AG08396 (cell line): ENCODE results near the gene HECTD4.
"Not testable (repeated sequence)": the region's sequence is repeated elsewhere in the genome, so short reads cannot be mapped to it uniquely, and the experiment has no call there.

ENCODE experiments used
- DNase-seq: peaks from one replicate; pipeline ENCODE4 v3.0.0; 2012; ENCODE audit warnings: low spot score, mixed read lengths

HECTD4 gene

GRCh38 chr12:112160611-112161010, 221.6 kb downstream of the HECTD4 start:
- DNase-seq = no peak

GRCh38 chr12:112159146-112159541, 223.1 kb downstream of the HECTD4 start:
- DNase-seq = no peak

GRCh38 chr12:112158461-112159145, 223.6 kb downstream of the HECTD4 start:
- DNase-seq = not testable (repeated sequence)

- DNase-seq = no peak
Measured at GRCh38 chr12:112153893-112154219, 228.4 kb downstream of the HECTD4 start.

- DNase-seq = no peak
Measured at GRCh38 chr12:112153181-112153892, 228.9 kb downstream of the HECTD4 start.

- DNase-seq = no peak
Measured at GRCh38 chr12:112151766-112152541, 230.3 kb downstream of the HECTD4 start.

- no peak for DNase-seq
Measured at GRCh38 chr12:112149596-112149995, 232.6 kb downstream of the HECTD4 start.

GRCh38 chr12:112148031-112148513, 234.2 kb downstream of the HECTD4 start:
- DNase-seq = no peak

- DNase-seq = no peak
Measured at GRCh38 chr12:112146123-112146522, 236.1 kb downstream of the HECTD4 start.

- no peak for DNase-seq
Measured at GRCh38 chr12:112140728-112141127, 241.5 kb downstream of the HECTD4 start.

GRCh38 chr12:112134731-112135130, 247.5 kb downstream of the HECTD4 start:
- DNase-seq = no peak

- no peak for DNase-seq
Measured at GRCh38 chr12:112133418-112133817, 248.8 kb downstream of the HECTD4 start.

- DNase-seq = no peak
Measured at GRCh38 chr12:112131686-112132085, 250.5 kb downstream of the HECTD4 start.

GRCh38 chr12:112130441-112130998, 251.7 kb downstream of the HECTD4 start:
- no peak for DNase-seq

- no peak for DNase-seq
Measured at GRCh38 chr12:112126911-112127310, 255.3 kb downstream of the HECTD4 start.

GRCh38 chr12:112126000-112126438, 256.2 kb downstream of the HECTD4 start:
- DNase-seq = no peak

- DNase-seq = peak; percentile 99
Measured at GRCh38 chr12:112125250-112125999, 256.8 kb downstream of the HECTD4 start, which contains the start of gene TRAFD1. TRAFD1 (plus strand) TSS chr12:112125560; CDS start chr12:112130523, 4,963 bp downstream.

- DNase-seq = no peak
Measured at GRCh38 chr12:112124918-112125249, 257.3 kb downstream of the HECTD4 start.

- DNase-seq = peak; percentile 72
Measured at GRCh38 chr12:112122823-112123690, 259.2 kb downstream of the HECTD4 start.

- peak; percentile 55 for DNase-seq
Measured at GRCh38 chr12:112121780-112122565, 260.3 kb downstream of the HECTD4 start.
